Measurements from ENCODE around the gene AMER2.

The AMER2 gene

DNA sequence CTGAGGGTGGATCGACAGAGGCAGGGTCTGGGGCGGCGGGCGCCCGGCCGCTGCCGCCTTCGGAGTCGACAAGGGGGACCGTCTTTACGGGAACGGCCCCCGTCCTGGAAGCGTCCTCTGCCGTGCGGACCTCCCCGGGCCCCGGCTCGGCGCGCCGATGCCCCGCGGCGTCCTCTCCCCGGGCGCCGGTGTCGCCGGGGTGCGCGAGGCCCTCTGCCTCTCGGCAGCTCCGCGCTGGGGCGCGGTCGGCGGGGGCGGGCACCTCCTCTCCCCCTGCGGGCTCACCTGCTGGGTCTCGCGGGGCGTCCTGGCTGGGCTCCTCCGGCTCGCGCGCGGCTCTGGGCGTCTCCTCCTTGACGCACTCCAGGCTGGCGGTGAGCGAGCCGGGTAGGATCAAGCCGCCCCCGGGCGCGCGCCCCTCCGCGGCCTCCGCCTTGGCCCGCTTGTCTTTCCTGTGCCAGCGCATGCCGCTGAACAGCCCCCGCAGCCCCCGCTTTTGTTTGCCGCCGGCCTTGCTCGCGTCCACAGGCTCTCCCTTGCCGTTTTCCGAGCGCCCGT, 1.5 kb downstream of the AMER2 start:
- DNase-seq (ENCODE audit: extremely low read depth, low read depth) = no peak
- no peak overlapping the region for H3K4me3 ChIP-seq (replicated peaks; ENCODE audit: low read depth, low read length)
- TF ChIP-seq CTCF (IDR thresholded peaks at IDR 0.05; ENCODE audit: low read depth, low read length, missing control alignments) = no peak

DNA sequence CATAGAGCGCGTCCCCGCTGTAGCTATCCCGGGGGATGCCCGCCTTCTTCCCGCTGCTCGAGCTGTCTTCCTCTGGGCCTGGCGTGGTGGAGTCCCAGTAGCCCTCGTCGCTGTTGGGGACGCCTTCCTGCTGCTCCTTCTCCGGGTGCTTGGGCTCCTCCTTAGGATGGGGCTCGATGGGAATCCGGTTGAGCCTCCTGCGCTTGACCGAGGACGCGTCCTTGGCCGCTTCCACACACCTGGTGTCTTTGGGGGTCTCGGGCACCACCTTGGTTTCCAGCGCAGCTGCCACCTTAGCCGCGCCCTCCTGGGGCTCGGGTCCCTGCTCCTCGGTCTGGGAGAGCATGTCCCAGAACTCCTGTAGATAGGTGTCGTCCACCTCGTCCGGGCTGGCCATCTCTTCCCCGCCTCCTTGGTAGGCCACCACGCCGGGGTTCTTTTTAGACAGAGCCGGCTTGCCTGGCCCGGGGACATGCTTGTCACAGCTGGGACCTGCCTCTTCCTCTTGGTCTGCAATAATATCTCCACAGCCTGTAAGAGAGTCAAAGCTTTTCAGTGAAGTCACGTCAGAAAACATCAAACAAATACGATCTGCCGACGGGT, 2.0 kb downstream of the AMER2 start:
- no peak overlapping the region for H3K4me3 ChIP-seq (replicated peaks; ENCODE audit: low read depth, low read length)
- TF ChIP-seq CTCF (IDR thresholded peaks at IDR 0.05; ENCODE audit: low read depth, low read length, missing control alignments) = no peak
- DNase-seq (ENCODE audit: extremely low read depth, low read depth) = no peak

- DNase-seq (ENCODE audit: extremely low read depth, low read depth) = no peak
- no peak overlapping the region for H3K4me3 ChIP-seq (replicated peaks; ENCODE audit: low read depth, low read length)
- TF ChIP-seq CTCF (IDR thresholded peaks at IDR 0.05; ENCODE audit: low read depth, low read length, missing control alignments) = no peak
Measured at GRCh38 chr13:25169356-25169755, 2.7 kb downstream of the AMER2 start.

- no peak for TF ChIP-seq CTCF (IDR thresholded peaks at IDR 0.05; ENCODE audit: low read depth, low read length, missing control alignments)
- DNase-seq (ENCODE audit: extremely low read depth, low read depth) = no peak
- no peak overlapping the region for H3K4me3 ChIP-seq (replicated peaks; ENCODE audit: low read depth, low read length)
Measured at GRCh38 chr13:25168790-25169189, 3.3 kb downstream of the AMER2 start.

DNA sequence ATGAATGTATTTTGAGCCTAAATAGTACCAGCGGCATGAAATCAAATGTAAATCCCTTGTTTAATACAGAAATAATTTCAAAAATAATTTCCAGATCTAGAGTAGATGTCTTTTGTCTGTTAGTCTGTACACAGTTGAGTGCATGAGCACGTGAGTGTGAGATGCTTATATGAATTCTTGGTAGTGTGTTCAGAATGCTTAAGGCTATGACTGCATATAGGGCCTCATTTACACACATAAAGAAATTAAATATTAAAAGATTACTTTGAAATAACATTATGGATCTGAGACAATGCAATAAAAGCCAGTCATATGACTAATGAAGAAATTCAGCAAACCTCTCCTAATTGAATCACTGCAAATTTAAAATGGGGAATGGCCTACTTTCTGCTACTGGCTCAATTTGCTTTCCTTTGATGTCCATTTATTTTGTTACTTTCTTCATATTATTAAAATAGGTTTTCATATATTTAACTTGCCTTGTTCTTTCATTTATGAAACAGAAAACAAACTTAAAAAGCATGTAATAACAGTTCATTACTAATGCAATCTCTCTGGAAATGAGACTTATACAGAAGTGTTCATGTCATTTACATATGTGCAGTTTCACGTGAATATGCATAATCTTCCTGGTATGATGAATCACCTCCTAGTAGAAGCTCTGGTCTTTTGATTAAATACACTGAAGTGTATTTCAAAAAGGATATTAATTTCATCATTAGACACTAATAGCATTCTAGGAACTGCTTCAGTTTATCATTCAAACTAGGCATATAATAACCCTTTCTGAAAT, 4.5 kb downstream of the AMER2 start:
- H3K4me3 ChIP-seq (replicated peaks; ENCODE audit: low read depth, low read length) = no peak overlapping the region
- no peak for DNase-seq (ENCODE audit: extremely low read depth, low read depth)
- TF ChIP-seq CTCF (IDR thresholded peaks at IDR 0.05; ENCODE audit: low read depth, low read length, missing control alignments) = no peak

GRCh38 chr13:25166306-25166705, 5.8 kb downstream of the AMER2 start:
- H3K4me3 ChIP-seq (replicated peaks; ENCODE audit: low read depth, low read length) = no peak overlapping the region
- no peak for DNase-seq (ENCODE audit: extremely low read depth, low read depth)
- TF ChIP-seq CTCF (IDR thresholded peaks at IDR 0.05; ENCODE audit: low read depth, low read length, missing control alignments) = no peak

Measured in HFF-Myc (cell line).